Measurements from ENCODE around the gene TMEM108.

- TF ChIP-seq TAF1 (IDR thresholded peaks at IDR 0.05; ENCODE audit: low read depth) (no peak), CTCF (IDR thresholded peaks at IDR 0.05; ENCODE audit: poor library complexity, severe bottlenecking) (no peak), POLR2AphosphoS5 (IDR thresholded peaks at IDR 0.05) (no peak), EZH2 (IDR thresholded peaks at IDR 0.05; ENCODE audit: borderline replicate concordance, insufficient read depth, low read length, poor library complexity, severe bottlenecking) (no peak), MXI1 (conservative IDR thresholded peaks at IDR 0.05; ENCODE audit: poor library complexity, severe bottlenecking) (no peak)
These were observed 372.2 kb downstream of the TMEM108 start for GRCh38 chr3:133410191-133410892.

Data from neural cell (in vitro differentiated cells).